GM12801 (cell line): ENCODE measurements around the gene CDC14A.

ENCODE experiments used
- TF ChIP-seq, protein P1 (sequence below): IDR thresholded peaks from one replicate; pipeline ENCODE4 v1.5.1; 2011; ENCODE audit warnings: control low read depth; ENCODE audit not compliant: insufficient read length; ENCODE audit errors: extremely low read depth

Gene CDC14A

DNA sequence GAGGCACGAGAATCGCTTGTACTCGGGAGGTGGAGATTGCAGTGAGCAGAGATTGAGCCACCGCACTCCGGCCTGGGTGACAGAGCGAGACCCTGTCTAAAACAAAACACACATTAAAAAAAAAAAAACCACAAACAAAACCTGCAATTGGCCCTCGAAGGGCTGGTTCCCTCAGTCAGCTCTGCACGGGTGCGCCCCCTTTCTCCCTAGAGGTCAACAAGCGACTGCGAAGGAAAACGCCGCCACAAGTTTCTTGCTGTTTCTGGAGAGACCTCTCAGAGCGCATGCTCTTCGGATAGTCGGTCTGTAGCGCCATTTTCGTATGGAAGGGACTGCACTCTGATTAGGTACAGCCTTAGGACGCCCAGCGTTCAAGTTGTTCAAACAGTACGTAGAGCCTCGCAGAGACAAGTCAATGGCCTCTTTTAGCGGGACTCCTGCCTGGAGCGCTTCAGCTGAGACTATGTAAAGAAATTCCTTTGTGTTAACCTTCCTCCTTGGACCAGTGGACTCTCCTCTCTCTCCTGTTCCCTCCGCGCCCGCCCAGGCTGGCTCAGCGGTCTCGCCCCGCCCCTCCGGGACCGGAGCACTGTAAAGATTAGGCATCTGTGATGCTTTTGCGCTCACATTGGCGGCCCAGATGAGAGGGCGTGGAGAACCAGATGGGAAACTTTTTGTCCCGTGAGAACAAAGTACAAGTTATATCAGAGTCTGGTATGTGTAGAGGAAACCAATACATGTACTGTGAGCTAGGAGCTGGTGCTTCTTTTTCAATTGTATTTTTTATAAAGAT, 1.0 kb upstream of the CDC14A start:
- TF ChIP-seq, protein P1, sequence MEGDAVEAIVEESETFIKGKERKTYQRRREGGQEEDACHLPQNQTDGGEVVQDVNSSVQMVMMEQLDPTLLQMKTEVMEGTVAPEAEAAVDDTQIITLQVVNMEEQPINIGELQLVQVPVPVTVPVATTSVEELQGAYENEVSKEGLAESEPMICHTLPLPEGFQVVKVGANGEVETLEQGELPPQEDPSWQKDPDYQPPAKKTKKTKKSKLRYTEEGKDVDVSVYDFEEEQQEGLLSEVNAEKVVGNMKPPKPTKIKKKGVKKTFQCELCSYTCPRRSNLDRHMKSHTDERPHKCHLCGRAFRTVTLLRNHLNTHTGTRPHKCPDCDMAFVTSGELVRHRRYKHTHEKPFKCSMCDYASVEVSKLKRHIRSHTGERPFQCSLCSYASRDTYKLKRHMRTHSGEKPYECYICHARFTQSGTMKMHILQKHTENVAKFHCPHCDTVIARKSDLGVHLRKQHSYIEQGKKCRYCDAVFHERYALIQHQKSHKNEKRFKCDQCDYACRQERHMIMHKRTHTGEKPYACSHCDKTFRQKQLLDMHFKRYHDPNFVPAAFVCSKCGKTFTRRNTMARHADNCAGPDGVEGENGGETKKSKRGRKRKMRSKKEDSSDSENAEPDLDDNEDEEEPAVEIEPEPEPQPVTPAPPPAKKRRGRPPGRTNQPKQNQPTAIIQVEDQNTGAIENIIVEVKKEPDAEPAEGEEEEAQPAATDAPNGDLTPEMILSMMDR = no peak

DNA sequence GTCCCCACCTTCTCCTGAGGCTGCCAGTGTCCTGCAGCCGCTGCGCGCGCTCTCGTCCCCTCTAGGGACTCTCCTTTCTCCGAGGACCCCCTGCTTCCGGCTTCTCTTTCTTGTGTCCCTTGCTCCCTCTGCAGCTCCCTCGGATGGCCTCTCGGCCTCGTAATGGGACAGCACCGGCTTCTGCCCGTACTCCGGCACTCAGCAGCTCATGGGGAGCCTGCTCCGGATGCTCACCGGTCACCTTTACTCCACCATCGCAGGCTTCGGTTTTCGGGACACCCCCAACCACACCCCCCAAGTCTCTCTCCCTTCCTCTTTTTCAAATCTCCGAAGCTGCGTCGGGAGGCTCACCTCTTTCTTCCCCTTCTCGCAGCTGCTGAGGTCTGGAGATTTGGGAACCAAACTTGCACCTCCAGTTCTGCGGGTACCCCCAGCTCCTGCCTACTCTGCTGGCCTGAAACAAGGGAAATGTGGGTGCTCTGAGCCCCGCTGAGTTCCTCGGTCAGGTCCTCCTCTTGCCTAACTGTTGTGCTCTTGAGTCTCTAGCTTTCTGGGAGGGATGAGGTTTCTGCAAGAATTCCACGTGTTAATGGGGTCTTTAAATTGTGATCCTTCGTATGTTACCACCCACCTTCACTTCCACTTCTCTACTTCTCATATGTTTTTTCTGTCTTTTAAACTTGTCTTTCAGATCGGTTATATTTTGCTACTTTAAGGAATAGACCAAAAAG, 930 bp downstream of the CDC14A start:
- TF ChIP-seq, protein P1 = no peak

DNA sequence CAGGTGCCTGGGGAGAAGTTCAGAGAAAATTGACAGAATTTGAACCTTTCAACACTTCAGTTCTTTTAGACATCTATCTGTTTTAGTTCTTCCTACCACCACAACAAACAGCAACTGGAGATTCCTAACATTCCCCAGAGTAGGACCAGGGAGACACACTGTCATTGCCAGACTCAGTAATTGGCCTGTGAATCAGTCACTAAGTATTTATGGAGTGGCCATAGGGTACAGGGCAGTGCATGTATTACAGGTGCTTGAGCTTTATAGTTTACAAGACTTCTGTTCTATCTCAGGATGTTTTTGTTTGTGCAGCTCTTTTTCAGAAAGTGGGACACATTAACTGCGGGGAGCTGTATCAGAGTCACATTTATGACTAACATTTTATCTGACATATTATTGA, 1.7 kb downstream of the CDC14A start:
- TF ChIP-seq, protein P1 = no peak

DNA sequence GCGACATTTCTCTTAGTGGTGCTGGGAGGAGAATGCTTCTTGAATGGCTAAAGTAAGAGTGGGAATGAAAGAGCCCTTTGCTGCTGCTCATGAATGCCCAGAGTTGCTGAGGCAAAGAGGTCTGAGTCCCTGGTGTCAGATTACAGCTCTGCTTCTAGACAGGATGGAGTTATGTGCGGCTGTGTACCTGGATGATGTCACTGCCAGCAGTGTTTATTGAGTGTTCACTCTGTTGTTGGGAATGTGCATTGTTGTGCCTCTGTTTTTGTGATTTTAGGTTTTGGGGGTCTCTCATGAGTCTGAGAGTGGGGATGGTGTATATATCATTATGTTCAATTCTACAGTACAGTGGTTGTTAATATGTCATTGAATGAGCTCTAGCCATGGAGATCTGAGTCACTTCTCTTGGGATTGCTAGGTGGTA, 2.7 kb downstream of the CDC14A start:
- TF ChIP-seq, protein P1 = no peak

DNA sequence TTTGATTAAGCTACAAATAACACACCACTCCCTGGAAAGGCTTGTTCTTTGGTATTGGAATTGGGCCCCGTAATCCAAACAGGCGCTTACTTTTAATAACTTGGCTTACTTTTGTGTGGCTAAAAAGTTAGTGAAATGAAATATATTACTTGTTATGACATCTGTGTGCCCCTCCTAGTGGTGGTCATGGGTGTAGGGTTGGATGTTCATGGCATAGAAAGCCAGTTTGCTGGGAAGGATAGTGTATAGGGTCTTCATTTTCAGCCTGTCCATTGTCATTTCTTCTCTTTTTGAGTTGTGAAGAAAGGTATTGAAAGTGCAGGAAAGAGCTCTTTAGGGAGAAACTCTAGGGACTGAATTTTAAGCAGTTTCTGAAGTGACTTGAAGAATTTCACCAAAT, 5.9 kb downstream of the CDC14A start:
- TF ChIP-seq, protein P1 = no peak

DNA sequence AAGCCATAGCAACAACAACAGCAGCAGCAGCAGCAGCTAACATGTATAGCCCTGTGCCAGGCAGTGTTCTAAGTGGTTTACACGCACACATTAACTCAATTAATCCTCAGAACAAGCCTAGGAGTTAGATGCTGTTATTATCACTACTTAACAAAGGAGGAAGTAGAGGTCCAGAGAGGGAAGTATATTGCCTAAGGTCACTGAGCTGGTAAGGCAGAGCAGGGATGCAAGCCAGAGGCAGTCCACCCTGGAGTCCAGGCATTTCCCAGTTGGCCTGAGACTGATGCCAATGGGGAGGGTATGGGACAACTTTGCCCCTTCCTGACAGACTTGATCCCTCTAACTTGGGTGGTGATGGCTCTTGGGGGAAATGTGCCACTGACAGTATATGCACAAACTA, 6.8 kb downstream of the CDC14A start:
- TF ChIP-seq, protein P1 = no peak

DNA sequence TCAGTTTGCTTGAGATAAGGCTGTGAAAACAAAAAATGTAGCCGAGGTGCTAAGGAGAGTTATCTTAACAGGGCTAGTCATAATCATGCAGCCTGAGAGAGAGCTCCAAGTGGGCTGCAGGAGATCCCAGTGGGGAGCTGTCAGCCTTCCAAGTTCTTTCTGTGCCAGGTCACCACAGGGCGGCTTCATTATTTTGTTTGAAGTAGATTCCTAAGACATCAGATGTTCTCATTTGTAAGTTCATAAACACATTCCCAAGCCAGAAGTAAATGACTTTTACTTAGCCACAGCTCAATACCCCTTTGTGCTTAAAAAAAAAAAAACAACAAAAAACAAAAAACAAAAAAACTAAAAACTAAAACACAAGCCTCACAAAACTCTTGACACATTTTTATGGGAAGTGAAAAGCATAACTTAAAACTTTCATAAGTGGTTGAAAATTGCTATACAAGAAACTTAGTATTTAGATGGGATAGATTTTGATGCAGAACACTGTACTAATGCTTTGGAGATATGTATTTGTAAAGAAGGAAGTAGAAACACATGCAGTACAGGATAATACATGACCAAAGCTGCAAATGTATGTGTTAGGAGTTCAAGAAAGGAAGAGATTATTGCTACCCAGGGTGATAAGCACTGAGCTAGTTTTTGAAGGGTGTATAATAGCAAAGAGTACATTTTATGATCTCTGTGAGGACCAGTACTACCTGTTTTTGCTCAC, 8.6 kb downstream of the CDC14A start:
- TF ChIP-seq, protein P1 = no peak
